A549 (cell line): Measurements from ENCODE around the gene FBXO31. TPM values are rescaled to one million over a fixed set of nuclear protein-coding genes. Genes with fewer than 3 reads are reported as not detected.
A peak's percentile ranks its signal among the peaks of the same experiment; 100 is the strongest.

ENCODE experiments used
- ATAC-seq, 2 experiments: fragments of 200-7000 bp in 1 of 2; fragments of >200 bp in 1 of 2; cut with Nextera tagmentation in 1 of 2; cut with Tn5 transposase in 1 of 2; 3 replicates each; pipeline versions ENCODE4 v1.8.0 to v1.9.1; 2018 to 2020; ENCODE audit warnings: mild to moderate bottlenecking in 1 of 2, moderate library complexity in 1 of 2
- CTCF ChIA-PET: fragments of 300-600 bp; sonication (Branson Sonifier 250); formaldehyde crosslinking; extraction: SDS; loops from one replicate; lab custom pipeline; 2021; ENCODE audit warnings: antibody characterized with exemption, inconsistent platforms; lab: Yijun Ruan, JAX
- POLR2A ChIA-PET: fragments of 350-600 bp; formaldehyde crosslinking; extraction: SDS; loops from one replicate; lab custom pipeline; 2021; ENCODE audit warnings: antibody characterized with exemption, inconsistent platforms; lab: Yijun Ruan, JAX
- DNase-seq, 2 experiments: peaks; one replicate each; pipeline versions ENCODE4 v3.0.0 to v3.0.0-alpha.2; 2011 to 2016; ENCODE audit warnings: low read depth in 1 of 2, low spot score in 1 of 2
- FAIRE-seq: peaks from 2 replicates; lab custom pipeline; 2011; peaks lifted over from hg19 to GRCh38; lab: Jason Lieb, UNC
- H3K27ac ChIP-seq, 2 experiments: fragments of >200 bp; sonication (Bioruptor Twin); formaldehyde crosslinking; 3 replicates each; pipeline ENCODE4 v1.5.1; 2016 to 2017
- H3K4me1 ChIP-seq: fragments of >200 bp; sonication (Bioruptor Twin); formaldehyde crosslinking; 3 replicates; pipeline ENCODE4 v1.6.1; 2016
- H3K4me2 ChIP-seq: fragments of >200 bp; sonication (Bioruptor Twin); formaldehyde crosslinking; 3 replicates; pipeline ENCODE4 v1.6.1; 2016
- H3K4me3 ChIP-seq: fragments of >200 bp; sonication (Bioruptor Twin); formaldehyde crosslinking; 3 replicates; pipeline ENCODE4 v1.5.1; 2016
- H3K9me3 ChIP-seq: fragments of >200 bp; sonication (Bioruptor Twin); formaldehyde crosslinking; 3 replicates; pipeline ENCODE4 v1.6.1; 2016
- CBX2 ChIP-seq: fragments of 200-600 bp; sonication (generic); IDR thresholded peaks from 2 replicates; pipeline ENCODE4 v1.6.1; 2016; ENCODE audit warnings: low read depth, mild to moderate bottlenecking, borderline replicate concordance
- CEBPB ChIP-seq, 2 experiments: fragments of >200 bp in 1 of 2; sonication (Bioruptor Twin) in 1 of 2; formaldehyde crosslinking in 1 of 2; IDR thresholded peaks; 2 replicates each; pipeline ENCODE4 v1.6.1; 2012 to 2016
- CHD2 ChIP-seq: fragments of 150-350 bp; IDR thresholded peaks from 2 replicates; pipeline ENCODE4 v1.6.1; 2014; ENCODE audit warnings: low read length; ENCODE audit not compliant: partially characterized antibody
- CHD4 ChIP-seq: fragments of 200-600 bp; sonication (generic); IDR thresholded peaks from 2 replicates; pipeline ENCODE4 v1.6.1; 2016; ENCODE audit warnings: antibody characterized with exemption, mild to moderate bottlenecking, borderline replicate concordance
- EHF ChIP-seq: fragments of 250-450 bp; sonication (Bioruptor Pico); IDR thresholded peaks from 2 replicates; pipeline ENCODE4 v1.5.0; 2020; ENCODE audit warnings: mild to moderate bottlenecking
- EHMT2 ChIP-seq: fragments of 200-600 bp; sonication (generic); IDR thresholded peaks from 2 replicates; pipeline ENCODE4 v1.6.1; 2016; ENCODE audit warnings: antibody characterized with exemption, low read depth, mild to moderate bottlenecking, moderate library complexity
- ELK1 ChIP-seq: fragments of 150-350 bp; IDR thresholded peaks from 2 replicates; pipeline ENCODE4 v1.6.1; 2014; ENCODE audit warnings: low read depth, mild to moderate bottlenecking, low read length
- EP300 ChIP-seq, 2 experiments: fragments of >200 bp; sonication (Bioruptor Twin); formaldehyde crosslinking; IDR thresholded peaks; 2 replicates in 1 of 2; 3 replicates in 1 of 2; pipeline ENCODE4 v1.6.1; 2016 to 2017
- ESRRA ChIP-seq: fragments of 150-350 bp; IDR thresholded peaks from 2 replicates; pipeline ENCODE4 v1.6.1; 2014; ENCODE audit warnings: mild to moderate bottlenecking, low read length, borderline replicate concordance
- FOXS1 ChIP-seq: fragments of 250-450 bp; sonication (Bioruptor Pico); IDR thresholded peaks from 2 replicates; pipeline ENCODE4 v1.5.0; 2020; ENCODE audit warnings: mild to moderate bottlenecking, moderate library complexity
- GATA3 ChIP-seq: IDR thresholded peaks from 2 replicates; pipeline ENCODE4 v1.6.1; 2012; ENCODE audit warnings: borderline replicate concordance
- HEYL ChIP-seq: fragments of 250-450 bp; sonication (Bioruptor Pico); IDR thresholded peaks from 2 replicates; pipeline ENCODE4 v1.8.0; 2021; ENCODE audit warnings: mild to moderate bottlenecking, moderate library complexity
- HOXA7 ChIP-seq: fragments of 250-450 bp; sonication (Bioruptor Pico); IDR thresholded peaks from 2 replicates; pipeline ENCODE4 v1.5.0; 2020; ENCODE audit warnings: mild to moderate bottlenecking, moderate library complexity
- HOXB13 ChIP-seq: fragments of 250-450 bp; sonication (Bioruptor Pico); IDR thresholded peaks from 2 replicates; pipeline ENCODE4 v1.5.0; 2020; ENCODE audit warnings: low read depth, mild to moderate bottlenecking, moderate library complexity
- HOXB5 ChIP-seq: fragments of 250-450 bp; sonication (Bioruptor Pico); IDR thresholded peaks from 2 replicates; pipeline ENCODE4 v1.5.0; 2020; ENCODE audit warnings: mild to moderate bottlenecking, moderate library complexity
- JUN ChIP-seq, 2 experiments: fragments of >200 bp; sonication (Bioruptor Twin); formaldehyde crosslinking; IDR thresholded peaks; 2 replicates in 1 of 2; 3 replicates in 1 of 2; pipeline ENCODE4 v1.6.1; 2016 to 2017
- KDM1A ChIP-seq: fragments of 200-600 bp; sonication (generic); IDR thresholded peaks from 2 replicates; pipeline ENCODE4 v1.6.1; 2016; ENCODE audit warnings: low read depth, mild to moderate bottlenecking
- MAZ ChIP-seq: fragments of 150-350 bp; IDR thresholded peaks from 2 replicates; pipeline ENCODE4 v1.6.1; 2014; ENCODE audit warnings: antibody characterized with exemption, low read depth, low read length, borderline replicate concordance
- NFE2L2 ChIP-seq: fragments of 150-350 bp; conservative IDR thresholded peaks from 2 replicates; pipeline ENCODE4 v1.6.1; 2014; ENCODE audit warnings: low read length
- NPAS2 ChIP-seq: fragments of 250-450 bp; sonication (Bioruptor Pico); IDR thresholded peaks from 2 replicates; pipeline ENCODE4 v1.8.0; 2022; ENCODE audit warnings: mild to moderate bottlenecking, moderate library complexity, borderline replicate concordance
- PHF8 ChIP-seq: fragments of 200-600 bp; sonication (generic); IDR thresholded peaks from 2 replicates; pipeline ENCODE4 v1.6.1; 2016; ENCODE audit warnings: low read depth, mild to moderate bottlenecking, antibody characterized with exemption, moderate library complexity, borderline replicate concordance
- POLR2A ChIP-seq: IDR thresholded peaks from 2 replicates; pipeline ENCODE4 v1.6.1; 2012; ENCODE audit warnings: mild to moderate bottlenecking, low read length
- POLR2AphosphoS2 ChIP-seq: conservative IDR thresholded peaks from 2 replicates; pipeline ENCODE4 v1.6.1; 2012; ENCODE audit warnings: low read length, improper control_type of control experiment, inconsistent platforms
- RAD21 ChIP-seq, 2 experiments: fragments of >200 bp in 1 of 2; sonication (Bioruptor Twin) in 1 of 2; formaldehyde crosslinking in 1 of 2; IDR thresholded peaks in 1 of 2; conservative IDR thresholded peaks in 1 of 2; 2 replicates in 1 of 2; 3 replicates in 1 of 2; pipeline ENCODE4 v1.6.1; 2012 to 2018; ENCODE audit warnings: inconsistent platforms in 1 of 2
- RCOR1 ChIP-seq: fragments of 150-350 bp; IDR thresholded peaks from 2 replicates; pipeline ENCODE4 v1.6.1; 2014; ENCODE audit warnings: antibody characterized with exemption, low read length, low read depth
- RFX5 ChIP-seq: fragments of 450-650 bp; IDR thresholded peaks from 2 replicates; pipeline ENCODE4 v1.7.1; 2014; ENCODE audit warnings: antibody characterized with exemption, mild to moderate bottlenecking, moderate library complexity
- SREBF2 ChIP-seq: fragments of 450-650 bp; IDR thresholded peaks from 2 replicates; pipeline ENCODE4 v1.6.1; 2014; ENCODE audit warnings: mild to moderate bottlenecking, moderate library complexity
- TFCP2L1 ChIP-seq: fragments of 250-450 bp; sonication (Bioruptor Pico); IDR thresholded peaks from 2 replicates; pipeline ENCODE4 v1.5.0; 2021; ENCODE audit warnings: mild to moderate bottlenecking
- ZNF302 ChIP-seq: fragments of 250-450 bp; sonication (Bioruptor Pico); IDR thresholded peaks from 2 replicates; pipeline ENCODE4 v1.9.0; 2021; ENCODE audit warnings: inconsistent platforms, mild to moderate bottlenecking, moderate library complexity
- WGBS: methylation state at CpG from one replicate; pipeline ENCODE4 v1.1.6; 2017; ENCODE audit errors: missing lambda C conversion rate; 5-methylcytosine and 5-hydroxymethylcytosine counted together
- polyA plus RNA-seq, 4 experiments: library from polyadenylated mRNA; depleted of rRNA in 3 of 4; stranded (reverse); fragments of >200 nt; fragmentation: RNase III in 1 of 4; extraction: RNeasy Plus Mini Kit Qiagen cat#74134 plus additional on column Dnase treatment in 1 of 4; gene quantifications; 2 replicates in 3 of 4; 3 replicates in 1 of 4; pipeline ENCODE4 v1.2.3, GENCODE V29; 2011 to 2017
- TF ChIP-seq, protein P1 (sequence below): fragments of >200 bp; sonication (Bioruptor Twin); formaldehyde crosslinking; IDR thresholded peaks from 3 replicates; pipeline ENCODE4 v1.6.1; 2016
- TF ChIP-seq, protein P2 (sequence below): IDR thresholded peaks from 2 replicates; pipeline ENCODE4 v1.6.1; 2012; ENCODE audit warnings: low read depth, borderline replicate concordance
- TF ChIP-seq, protein P3 (sequence below): fragments of >200 bp; sonication (Bioruptor Twin); formaldehyde crosslinking; IDR thresholded peaks from 2 replicates; pipeline ENCODE4 v1.6.1; 2016

FBXO31 gene
- polyA plus RNA-seq, 2 of the 4 experiments (the other 2 are of a cell fraction): 10.5 to 11.1 TPM

- TF ChIP-seq, protein P1, sequence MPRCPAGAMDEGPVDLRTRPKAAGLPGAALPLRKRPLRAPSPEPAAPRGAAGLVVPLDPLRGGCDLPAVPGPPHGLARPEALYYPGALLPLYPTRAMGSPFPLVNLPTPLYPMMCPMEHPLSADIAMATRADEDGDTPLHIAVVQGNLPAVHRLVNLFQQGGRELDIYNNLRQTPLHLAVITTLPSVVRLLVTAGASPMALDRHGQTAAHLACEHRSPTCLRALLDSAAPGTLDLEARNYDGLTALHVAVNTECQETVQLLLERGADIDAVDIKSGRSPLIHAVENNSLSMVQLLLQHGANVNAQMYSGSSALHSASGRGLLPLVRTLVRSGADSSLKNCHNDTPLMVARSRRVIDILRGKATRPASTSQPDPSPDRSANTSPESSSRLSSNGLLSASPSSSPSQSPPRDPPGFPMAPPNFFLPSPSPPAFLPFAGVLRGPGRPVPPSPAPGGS: no peak
- TF ChIP-seq, all 56 proteins: peak for 2
Observed at GRCh38 chr16:87317750-87318644, 65.6 kb downstream of the FBXO31 start (continued).

DNA sequence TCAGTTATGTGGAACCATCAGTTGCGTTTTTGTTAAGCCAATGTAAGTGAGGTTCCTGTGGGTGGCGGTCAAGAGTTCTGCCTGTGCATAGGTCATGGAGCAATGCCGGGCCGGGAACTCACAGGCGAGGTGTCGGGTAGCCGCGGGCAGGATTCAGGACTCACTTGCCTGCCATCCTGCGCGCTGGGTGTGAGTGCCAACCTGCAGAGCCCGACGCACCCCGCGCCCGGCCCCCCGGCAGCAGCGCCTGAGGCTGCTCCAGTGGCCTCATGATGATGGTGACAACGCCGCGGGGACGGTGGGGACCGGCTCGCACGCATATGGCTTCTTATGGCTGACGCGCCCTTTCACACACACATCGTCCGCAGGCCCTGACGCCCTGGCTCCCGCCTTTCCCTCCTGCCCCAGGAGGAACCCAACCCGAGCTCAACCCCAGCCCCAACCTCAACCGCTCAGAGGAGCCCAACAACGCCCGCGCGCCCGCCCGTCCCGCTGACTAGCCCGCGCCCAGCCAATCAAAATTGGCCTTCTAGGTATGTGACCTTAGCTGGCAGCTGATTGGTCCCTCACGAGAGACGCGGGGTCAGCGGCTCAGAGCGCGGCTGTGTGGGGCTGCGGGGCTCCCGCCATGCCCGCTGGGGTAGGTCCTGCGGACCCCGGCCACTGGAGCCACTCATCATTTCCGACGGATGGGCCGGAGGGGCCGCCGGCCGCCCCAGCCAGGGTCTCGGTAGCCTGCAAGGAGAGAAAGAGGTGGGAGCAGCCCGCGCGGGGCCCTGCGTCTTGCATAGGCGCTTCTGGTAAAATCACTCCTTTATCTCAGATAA, 66.4 kb downstream of the FBXO31 start, which contains the start of gene C16orf95:
C16orf95 (minus strand) TSS at position 470 of the 827 bp plus-strand sequence; CDS start at position 320, 150 bp downstream.
- ATAC-seq: peak; percentile 96 to 98
- peak within 1 kb of the TSS; percentile 89 to 94 for H3K27ac ChIP-seq
- H3K4me2 ChIP-seq: peak within 1 kb of the TSS; percentile 83
- peak within 1 kb of the TSS; percentile 69 for H3K4me3 ChIP-seq
- no peaks in the 10 kb centered on the region for H3K9me3 ChIP-seq
- POLR2A ChIA-PET: interaction anchor here (0.5 to 1.6 kb wide), 13 partner anchors 10 to 1636 kb away, joined by 3 to 19 read pairs (median 4); partner anchors contain the start of gene FBXO31
- H3K4me1 ChIP-seq: peaks cover 6% of the 10 kb centered on the region; the same call in 2 of the 3 replicates
- DNase-seq: peak; percentile 95 to 99
- WGBS: under 1% methylated on average over 35 of the region's 64 CpGs
- CTCF ChIA-PET: interaction anchor here (0.7 to 3.5 kb wide), 9 partner anchors 10 to 319 kb away, joined by 3 to 19 read pairs (median 3); partner anchors contain the start of gene FBXO31
- no peak for FAIRE-seq
- TF ChIP-seq PHF8 (peak; percentile 98), EHMT2 (no peak), CBX2 (no peak), HOXB13 (no peak), KDM1A (no peak), CHD2 (no peak), FOXS1 (no peak), TFCP2L1 (peak; percentile 59; the same call in 1 of the 2 replicates), POLR2A (peak; percentile 75), HOXA7 (CRISPR knock-in tag) (no peak), MAZ (no peak), EP300 (IDR thresholded peaks at IDR 0.05) (no peak), ESRRA (no peak), HEYL (CRISPR knock-in tag) (no peak), NPAS2 (CRISPR knock-in tag) (no peak), HOXB5 (no peak), CEBPB (IDR thresholded peaks at IDR 0.05) (no peak), ELK1 (no peak), RAD21 (conservative IDR thresholded peaks at IDR 0.05 in 1 of 2, IDR thresholded peaks at IDR 0.05 in 1 of 2) (peak; percentile 34 to 50), EHF (CRISPR knock-in tag) (no peak), SREBF2 (no peak), NFE2L2 (no peak), POLR2AphosphoS2 (no peak), RCOR1 (no peak), CHD4 (no peak), RFX5 (peak; percentile 29; the same call in 1 of the 2 replicates), JUN (IDR thresholded peaks at IDR 0.05) (peak in 1 of 2 experiments; percentile 85; a peak in 3 of 5 replicates), GATA3 (no peak), ZNF302 (CRISPR knock-in tag) (no peak)
- TF ChIP-seq, protein P2, sequence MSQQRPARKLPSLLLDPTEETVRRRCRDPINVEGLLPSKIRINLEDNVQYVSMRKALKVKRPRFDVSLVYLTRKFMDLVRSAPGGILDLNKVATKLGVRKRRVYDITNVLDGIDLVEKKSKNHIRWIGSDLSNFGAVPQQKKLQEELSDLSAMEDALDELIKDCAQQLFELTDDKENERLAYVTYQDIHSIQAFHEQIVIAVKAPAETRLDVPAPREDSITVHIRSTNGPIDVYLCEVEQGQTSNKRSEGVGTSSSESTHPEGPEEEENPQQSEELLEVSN: peak; percentile 91
- TF ChIP-seq, protein P1: peak; percentile 81; the same call in 2 of the 3 replicates
- TF ChIP-seq, protein P3, sequence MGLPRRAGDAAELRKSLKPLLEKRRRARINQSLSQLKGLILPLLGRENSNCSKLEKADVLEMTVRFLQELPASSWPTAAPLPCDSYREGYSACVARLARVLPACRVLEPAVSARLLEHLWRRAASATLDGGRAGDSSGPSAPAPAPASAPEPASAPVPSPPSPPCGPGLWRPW: no peak
